HG03064 (cell line): Measurements from ENCODE around the gene ALAD.
"Not testable (repeated sequence)": the region's sequence is repeated elsewhere in the genome, so short reads cannot be mapped to it uniquely, and the experiment has no call there.

ENCODE experiments used
- ATAC-seq: cut with Tn5 transposase; IDR thresholded peaks from one replicate; pipeline ENCODE4 v1.9.1; 2021; ENCODE audit warnings: low read depth; ENCODE audit not compliant: unreplicated experiment

Gene ALAD

DNA sequence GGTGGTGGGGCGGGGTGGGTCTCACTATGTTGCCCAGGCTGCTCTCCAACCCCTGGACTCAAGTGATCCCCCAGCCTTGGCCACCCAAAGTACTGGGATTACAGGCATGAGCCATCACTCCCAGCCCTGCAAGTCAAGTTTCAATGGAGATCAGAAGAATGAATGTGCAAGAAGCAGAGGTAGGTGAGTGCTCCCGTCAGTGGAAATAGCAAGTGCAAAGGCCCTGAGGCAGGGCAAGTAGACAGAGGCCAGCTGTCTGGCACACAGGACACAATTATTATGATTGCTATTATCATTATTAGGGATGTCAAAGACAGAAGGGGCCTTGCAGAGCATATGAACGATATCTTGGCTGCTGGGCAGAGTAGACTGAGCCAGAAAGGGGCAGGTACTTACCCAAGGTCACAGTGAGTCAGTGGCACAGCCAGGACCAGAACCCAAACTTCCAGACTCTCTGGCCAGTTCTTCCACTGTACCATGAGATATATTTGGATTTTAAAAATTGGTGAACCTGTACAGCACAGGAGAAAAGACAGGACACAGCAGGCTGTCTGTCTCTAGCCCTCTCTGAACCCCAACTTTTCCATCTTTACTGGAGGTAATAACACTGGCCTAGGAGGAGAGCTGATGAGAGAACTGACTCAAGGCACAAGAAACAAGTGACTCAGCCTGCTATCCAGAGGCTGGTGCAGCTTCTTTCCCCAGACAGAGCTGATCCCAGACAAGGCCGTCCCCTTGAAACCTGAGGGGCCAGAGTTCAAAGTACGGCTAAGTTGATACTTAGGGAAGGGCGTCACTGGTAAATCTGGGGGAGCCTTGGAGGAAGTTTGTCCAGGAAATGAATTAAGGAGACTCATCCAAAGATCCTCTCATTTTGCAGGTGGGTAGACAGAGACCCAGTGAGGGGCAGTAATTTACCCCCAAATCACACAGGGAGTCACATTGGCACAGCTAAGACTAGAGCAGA is 25.7 kb downstream of the ALAD start:
- ATAC-seq = no peak

- ATAC-seq = no peak
Measured at GRCh38 chr9:113373676-113374392, 27.2 kb downstream of the ALAD start.

DNA sequence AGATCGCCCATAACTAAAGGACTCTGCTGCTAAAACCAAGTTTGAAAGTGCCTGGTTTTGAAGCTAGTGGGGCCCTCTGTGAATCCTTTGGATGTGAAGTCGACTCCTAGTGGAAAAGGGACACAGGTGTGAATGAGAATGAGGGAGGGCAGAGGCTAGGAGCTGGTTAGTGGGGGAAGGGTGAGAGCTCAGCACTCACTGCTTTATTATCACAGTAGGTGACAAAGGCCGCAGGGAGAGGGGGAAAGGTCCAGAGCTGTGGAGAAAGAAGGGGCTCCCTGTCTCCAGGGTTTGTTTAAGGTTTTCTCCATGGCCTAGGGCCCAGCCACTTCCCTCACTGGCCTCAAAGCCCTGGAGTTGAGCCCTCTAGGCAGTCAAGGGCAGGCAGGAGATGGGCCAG is 27.8 kb downstream of the ALAD start:
- ATAC-seq = no peak

GRCh38 chr9:113372059-113372458 is 29.0 kb downstream of the ALAD start:
- no peak for ATAC-seq

- ATAC-seq = no peak
Measured at GRCh38 chr9:113370806-113371325, 30.2 kb downstream of the ALAD start.

DNA sequence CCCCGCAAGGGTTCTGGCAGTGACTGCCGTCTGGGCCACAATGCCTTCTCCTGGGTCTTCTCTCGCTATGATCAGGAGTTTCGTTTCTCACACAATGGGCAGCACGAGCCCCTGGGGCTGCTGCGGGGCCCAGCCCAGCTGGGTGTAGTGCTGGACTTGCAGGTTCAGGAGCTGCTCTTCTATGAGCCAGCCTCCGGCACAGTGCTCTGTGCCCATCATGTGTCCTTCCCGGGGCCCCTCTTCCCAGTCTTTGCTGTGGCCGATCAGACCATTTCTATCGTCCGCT is 31.3 kb downstream of the ALAD start:
- no peak for ATAC-seq

GRCh38 chr9:113368982-113369854 is 31.9 kb downstream of the ALAD start:
- ATAC-seq = no peak

DNA sequence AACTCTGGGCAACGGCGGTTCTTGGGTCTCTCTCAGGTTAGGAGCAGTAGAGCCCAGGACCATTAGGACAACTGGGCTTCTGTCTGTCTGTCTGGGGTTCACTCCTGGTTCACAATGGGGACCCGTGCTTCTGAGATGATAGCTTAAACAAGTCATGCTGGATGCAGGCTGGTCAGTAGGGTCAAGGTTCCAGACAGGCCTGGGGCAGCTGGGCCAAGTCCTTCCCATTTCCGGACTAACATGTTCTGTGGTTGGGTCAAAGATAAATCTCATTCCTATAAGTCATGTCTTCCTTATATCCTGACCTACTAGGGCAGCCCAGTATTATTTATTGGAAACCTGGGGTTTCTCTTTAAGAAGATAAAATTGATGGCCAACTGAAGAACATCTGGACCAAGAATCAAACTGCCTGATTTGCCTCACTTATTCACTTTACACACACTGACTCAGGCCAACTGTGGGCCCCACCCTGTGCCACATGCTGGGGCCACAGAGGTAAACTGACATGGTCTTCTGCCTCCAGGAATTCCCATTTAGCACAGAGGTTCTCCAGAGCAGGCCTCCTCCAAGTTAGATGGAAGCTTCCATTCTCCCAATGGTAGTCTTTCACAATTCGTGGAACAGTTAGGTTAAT is 32.6 kb downstream of the ALAD start:
- no peak for ATAC-seq

DNA sequence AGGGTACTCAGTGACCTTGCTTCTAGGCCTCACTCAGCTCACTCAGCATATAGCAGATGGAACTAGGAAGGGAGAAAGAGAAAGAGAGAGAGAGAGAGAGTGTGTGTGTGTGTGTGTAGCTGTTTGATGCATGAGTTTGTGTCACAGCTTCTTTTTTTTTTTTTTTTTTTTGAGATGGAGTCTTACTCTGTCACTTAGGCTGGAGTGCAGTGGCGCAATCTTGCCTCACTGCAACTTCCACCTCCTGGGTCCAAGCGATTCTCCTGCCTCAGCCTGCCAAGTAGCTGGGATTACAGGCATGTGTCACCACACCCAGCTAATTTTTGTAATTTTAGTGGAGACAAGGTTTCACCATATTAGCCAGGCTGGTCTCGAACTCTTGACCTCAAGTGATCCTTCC is 35.4 kb downstream of the ALAD start:
- not testable (repeated sequence) for ATAC-seq

DNA sequence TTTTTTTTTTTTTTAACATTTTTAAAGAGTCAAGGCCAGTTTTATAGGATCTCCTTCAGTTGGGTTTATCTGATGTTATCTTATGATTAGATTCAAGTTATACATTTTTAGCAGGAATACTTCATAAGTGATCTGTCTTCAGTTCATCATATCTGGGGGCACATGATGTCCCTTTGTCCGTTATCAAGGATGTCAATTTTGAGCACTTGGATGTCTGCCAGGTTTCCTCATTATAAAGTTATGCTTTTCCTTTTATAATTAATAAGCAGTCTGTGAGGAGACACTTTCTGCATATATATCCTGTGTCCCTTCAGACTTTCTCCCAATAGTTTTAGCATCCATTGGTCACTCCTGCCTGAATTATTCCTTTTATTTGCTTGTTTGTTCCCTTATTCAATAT is 36.1 kb downstream of the ALAD start:
- no peak for ATAC-seq

DNA sequence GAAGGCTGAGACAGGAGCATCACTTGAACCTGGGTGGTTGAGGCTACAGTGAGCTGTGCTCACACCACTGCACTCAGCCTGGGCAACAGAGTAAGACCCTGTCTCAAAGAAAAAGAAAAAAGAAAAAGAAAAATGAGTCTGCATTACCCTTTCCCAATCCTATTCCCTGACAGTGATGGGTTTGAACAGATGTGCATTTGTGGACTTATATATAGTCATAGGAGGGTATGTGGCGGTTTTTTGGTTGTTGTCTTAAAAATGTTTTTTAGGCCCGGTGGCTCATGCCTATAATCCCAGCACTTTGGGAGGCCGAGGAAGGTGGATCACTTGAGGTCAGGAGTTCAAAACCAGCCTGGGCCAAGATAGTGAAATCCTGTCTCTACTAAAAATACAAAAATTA is 37.7 kb downstream of the ALAD start:
- ATAC-seq = no peak

- ATAC-seq = no peak
Measured at GRCh38 chr9:113361304-113362018, 39.6 kb downstream of the ALAD start.

DNA sequence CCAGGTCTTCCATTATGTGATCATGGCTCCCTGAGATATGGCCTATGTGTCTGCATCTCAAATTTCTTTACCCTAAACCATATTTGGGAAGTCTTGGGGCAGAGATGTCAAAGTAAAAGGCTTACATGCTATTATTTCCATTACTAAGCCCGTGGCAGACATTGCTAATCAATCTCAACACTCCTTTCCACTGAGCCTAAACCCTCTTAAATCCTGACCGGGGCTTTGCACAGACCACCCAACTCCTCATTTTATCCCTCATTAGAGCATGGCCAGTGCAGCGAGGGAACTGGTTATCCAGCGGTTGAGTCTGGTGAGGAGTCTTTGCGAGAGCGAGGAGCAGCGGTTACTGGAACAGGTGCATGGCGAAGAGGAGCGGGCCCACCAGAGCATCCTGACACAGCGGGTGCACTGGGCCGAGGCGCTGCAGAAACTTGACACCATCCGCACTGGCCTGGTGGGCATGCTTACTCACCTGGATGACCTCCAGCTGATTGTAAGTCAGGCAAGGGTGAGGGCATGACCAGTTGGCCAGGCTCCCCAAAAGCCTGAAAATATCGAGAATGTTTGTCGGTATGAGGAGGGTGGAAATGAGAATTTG is 40.7 kb downstream of the ALAD start:
- ATAC-seq = no peak

DNA sequence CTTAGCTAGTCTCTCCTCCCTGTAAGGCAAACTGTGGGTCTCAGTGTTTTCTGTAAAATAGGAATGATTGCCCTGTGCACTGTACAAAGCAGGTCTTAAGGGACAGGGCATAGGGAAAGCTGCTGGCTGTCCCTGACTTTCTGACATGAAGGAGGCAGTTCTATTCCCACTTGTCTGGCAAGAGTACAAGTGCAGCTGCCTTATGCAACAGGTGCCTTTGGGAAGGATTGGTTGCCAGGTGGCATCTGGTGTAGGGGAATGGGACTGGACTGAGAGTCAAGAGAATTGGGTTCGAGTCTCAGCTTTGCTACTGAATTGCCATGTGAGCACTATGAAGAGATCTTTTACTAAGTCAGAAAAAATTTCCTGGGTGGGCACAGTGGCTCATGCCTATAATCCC is 41.7 kb downstream of the ALAD start:
- no peak for ATAC-seq

GRCh38 chr9:113356686-113357292 is 44.3 kb downstream of the ALAD start:
- ATAC-seq = no peak

GRCh38 chr9:113355040-113355596 is 46.0 kb downstream of the ALAD start:
- ATAC-seq = no peak

DNA sequence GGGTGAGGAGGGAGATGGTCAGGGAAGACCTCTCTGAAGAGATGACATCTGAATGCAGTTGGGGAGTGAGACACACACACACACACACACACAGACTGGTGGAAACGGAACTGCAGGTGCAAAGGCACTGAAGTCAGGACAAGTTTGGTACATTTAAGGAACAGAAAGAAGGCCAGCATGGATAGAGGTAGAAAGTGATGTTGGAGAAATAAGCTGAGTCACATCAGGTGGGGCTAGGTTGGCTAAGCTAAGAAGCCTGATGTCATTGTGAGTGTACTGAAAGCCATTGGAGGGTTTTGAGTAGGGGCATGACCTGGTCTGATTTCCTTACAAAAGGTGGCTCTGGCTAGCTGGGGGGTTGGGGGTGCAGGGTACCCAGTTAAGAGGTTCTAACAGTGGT is 48.7 kb downstream of the ALAD start:
- ATAC-seq = no peak

- ATAC-seq = no peak
Measured at GRCh38 chr9:113352006-113352405, 49.1 kb downstream of the ALAD start.

GRCh38 chr9:113350937-113351336 is 50.1 kb downstream of the ALAD start:
- ATAC-seq = no peak
